ENCODE measurements around the gene TFAP2B. TPM values are rescaled to one million over a fixed set of nuclear protein-coding genes. Genes with fewer than 3 reads are reported as not detected.

The TFAP2B gene
- total RNA-seq, 1 donor from 2014 or later, result not detected

- ATAC-seq (no peak), DNase-seq (no peak)
- intact Hi-C loops (cut with micrococcal nuclease), result no loop called here
Observed at GRCh38 chr6:50890579-50890978, 71.9 kb downstream of the TFAP2B start.

GRCh38 chr6:50891290-50891689, 72.6 kb downstream of the TFAP2B start:
- DNase-seq, result no peak
- ATAC-seq, result no peak
- intact Hi-C loops (cut with micrococcal nuclease), result no loop called here

Other genes with a start within 250 kb of the TFAP2B start
- gene TFAP2D, start 105.3 kb upstream of the TFAP2B start, total RNA-seq, result not detected

Data from left ventricle myocardium superior (tissue), 1 donor.